Panc1 (cell line): ENCODE results near the gene AP1AR. TPM values are rescaled to one million over a fixed set of nuclear protein-coding genes. Genes with fewer than 3 reads are reported as not detected.

ENCODE experiments used
- ATAC-seq: fragments of 200-7000 bp; cut with Tn5 transposase; 2 replicates; pipeline ENCODE4 v1.9.1; 2020; ENCODE audit warnings: mild to moderate bottlenecking, moderate library complexity
- BruUV-seq: library from RNA; stranded (reverse); fragments of 400-500 nt; replicated peaks from 2 replicates; lab custom pipeline; 2021; lab: Mats Ljungman, UMichigan
- CTCF ChIA-PET: fragments of 300-600 bp; sonication (Branson Sonifier 250); formaldehyde crosslinking; loops from one replicate; lab custom pipeline; 2022; ENCODE audit warnings: antibody characterized with exemption; lab: Charles Lee
- POLR2A ChIA-PET: fragments of 300-600 bp; sonication (Branson Sonifier 250); formaldehyde crosslinking; loops from one replicate; lab custom pipeline; 2022; ENCODE audit warnings: antibody characterized with exemption; lab: Charles Lee
- DNase-seq: peaks from one replicate; pipeline ENCODE4 v3.0.0-alpha.2; 2010; ENCODE audit warnings: low read depth, low spot score
- H3K27ac ChIP-seq: 2 replicates; pipeline ENCODE4 v1.5.1; 2011; ENCODE audit warnings: mild to moderate bottlenecking, low read length, inconsistent platforms
- H3K27me3 ChIP-seq: fragments of 200-500 bp; sonication (Bioruptor generic); 2 replicates; pipeline ENCODE4 v1.6.0; 2014; ENCODE audit warnings: low read length, inconsistent platforms; ENCODE audit not compliant: control insufficient read depth, insufficient read depth
- H3K36me3 ChIP-seq: fragments of 200-500 bp; sonication (Bioruptor generic); 2 replicates; pipeline ENCODE4 v1.5.1; 2014; ENCODE audit warnings: inconsistent platforms, mild to moderate bottlenecking, low read length, moderate library complexity; ENCODE audit not compliant: control insufficient read depth, insufficient read depth
- H3K4me1 ChIP-seq: 2 replicates; pipeline ENCODE4 v1.5.1; 2011; ENCODE audit warnings: inconsistent platforms, mild to moderate bottlenecking, low read length, moderate library complexity; ENCODE audit not compliant: control insufficient read depth, insufficient read depth
- H3K4me3 ChIP-seq, 2 experiments: 2 replicates each; pipeline ENCODE4 v1.5.1; 2011 to 2012; ENCODE audit warnings: low read depth in 2 of 2, low read length in 2 of 2, mild to moderate bottlenecking in 2 of 2, inconsistent platforms in 1 of 2, moderate library complexity in 1 of 2
- H3K9me3 ChIP-seq: fragments of 200-500 bp; sonication (Bioruptor generic); 2 replicates; pipeline ENCODE4 v1.5.1; 2014; ENCODE audit warnings: low read depth, mild to moderate bottlenecking, inconsistent platforms, low read length, moderate library complexity; ENCODE audit not compliant: control insufficient read depth, insufficient read depth
- CTCF ChIP-seq: fragments of 450-650 bp; IDR thresholded peaks from 2 replicates; pipeline ENCODE4 v1.5.1; 2017; ENCODE audit warnings: mild to moderate bottlenecking
- POLR2AphosphoS5 ChIP-seq: IDR thresholded peaks from 2 replicates; pipeline ENCODE4 v1.6.1; 2012; ENCODE audit warnings: mild to moderate bottlenecking, low read depth, low read length, moderate library complexity
- REST ChIP-seq, 2 experiments: IDR thresholded peaks; 2 replicates each; pipeline ENCODE4 v1.6.1; 2011 to 2012; ENCODE audit warnings: low read depth in 2 of 2, control low read depth in 1 of 2, low read length in 1 of 2, mild to moderate bottlenecking in 1 of 2, moderate library complexity in 1 of 2; ENCODE audit not compliant: insufficient read depth in 1 of 2
- SIN3A ChIP-seq: IDR thresholded peaks from 2 replicates; pipeline ENCODE4 v1.6.1; 2012; ENCODE audit warnings: low read depth, mild to moderate bottlenecking, low read length, moderate library complexity, borderline replicate concordance; ENCODE audit not compliant: insufficient read depth
- TCF7L2 ChIP-seq: IDR thresholded peaks from 2 replicates; pipeline ENCODE4 v1.6.1; 2011; ENCODE audit warnings: mild to moderate bottlenecking, low read depth, low read length, inconsistent platforms
- in situ Hi-C: cut with HindIII; loops from 2 replicates; pipeline ENCODE4 v1.10.0; 2016; ENCODE audit warnings: low sequenced_read_pairs, low pct_unique_long_range_greater_than_20kb
- intact Hi-C: fragments of 100-400 bp; cut with micrococcal nuclease; formaldehyde crosslinking; loops from one replicate; pipeline ENCODE4 v1.10.0; 2022; ENCODE audit not compliant: unreplicated experiment
- total RNA-seq: library from RNA; stranded (reverse); gene quantifications from one replicate; pipeline ENCODE4 v1.2.1, GENCODE V29; 2021; ENCODE audit not compliant: unreplicated experiment

The AP1AR gene
- total RNA-seq, 1 experiment from 2014 or later, result 18.9 TPM

- H3K27me3 ChIP-seq, result no peaks in the 10 kb centered on the region
- CTCF ChIA-PET, result no interaction called here
- no peak overlapping the region for H3K4me3 ChIP-seq
- TF ChIP-seq SIN3A (no peak), TCF7L2 (no peak), REST (IDR thresholded peaks at IDR 0.05; ENCODE audit: insufficient read depth in 1 of 2, low read depth in 2 of 2, low read length in 1 of 2) (no peak), POLR2AphosphoS5 (no peak), CTCF (no peak)
- no peaks in the 10 kb centered on the region; the same call in 1 of the 2 replicates for H3K36me3 ChIP-seq
- ATAC-seq, result no peak
- in situ Hi-C loops (no loop called here), intact Hi-C loops (no loop called here)
- no peaks in the 10 kb centered on the region for H3K9me3 ChIP-seq
- no peak overlapping the region for H3K27ac ChIP-seq
- POLR2A ChIA-PET, result no interaction called here
- BruUV-seq, result no TSS peak
- no peak for DNase-seq
- peaks cover 2% of the 10 kb centered on the region; the same call in 1 of the 2 replicates for H3K4me1 ChIP-seq
These were observed 51.5 kb downstream of the AP1AR start for GRCh38 chr4:112282860-112283667.

GRCh38 chr4:112284166-112284565 is 52.6 kb downstream of the AP1AR start:
- Histone ChIP-seq H3K4me3 (peak overlapping the region; percentile 60 to 65), H3K36me3 (no peaks in the 10 kb centered on the region; the same call in 1 of the 2 replicates), H3K9me3 (no peaks in the 10 kb centered on the region), H3K4me1 (peaks cover 2% of the 10 kb centered on the region; the same call in 1 of the 2 replicates), H3K27ac (no peak overlapping the region), H3K27me3 (no peaks in the 10 kb centered on the region)
- in situ Hi-C loops (no loop called here), intact Hi-C loops (no loop called here)
- CTCF ChIA-PET, result no interaction called here
- ATAC-seq, result no peak
- DNase-seq, result no peak
- POLR2A ChIA-PET, result no interaction called here
- TF ChIP-seq POLR2AphosphoS5, result no peak
- no peak for TF ChIP-seq CTCF
- TF ChIP-seq REST (IDR thresholded peaks at IDR 0.05; ENCODE audit: insufficient read depth in 1 of 2, low read depth in 2 of 2, low read length in 1 of 2), result no peak
- TF ChIP-seq SIN3A, result no peak
- no peak for TF ChIP-seq TCF7L2
- no TSS peak for BruUV-seq
